Esophagus squamous epithelium (tissue), 5 donors: ENCODE results near the gene FAAP100. TPM values are rescaled to one million over a fixed set of nuclear protein-coding genes. Genes with fewer than 3 reads are reported as not detected.

ENCODE experiments used
- DNase-seq: peaks from one replicate; lab custom pipeline; 2025; lab: John Stamatoyannopoulos, UW
- H3K27ac ChIP-seq, 4 donors: fragments of 200-600 bp; sonication (generic); one replicate each; pipeline ENCODE4 v1.5.1; 2016 to 2019; ENCODE audit warnings: mild to moderate bottlenecking in 1 of 4
- H3K27me3 ChIP-seq, 4 donors: fragments of 200-600 bp; sonication (generic); 1 replicate in 3 of 4; 2 replicates in 1 of 4; pipeline versions ENCODE4 v1.5.1 to v1.6.0; 2017 to 2021; ENCODE audit warnings: antibody characterized with exemption in 1 of 4
- H3K36me3 ChIP-seq, 3 donors: fragments of 200-600 bp; sonication (generic); one replicate each; pipeline ENCODE4 v1.5.1; 2016 to 2019
- H3K4me1 ChIP-seq, 3 donors: fragments of 200-600 bp; sonication (generic); one replicate each; pipeline ENCODE4 v1.5.1; 2017 to 2019
- H3K4me3 ChIP-seq, 4 donors: fragments of 200-600 bp; sonication (generic); 1 replicate in 3 of 4; 2 replicates in 1 of 4; pipeline ENCODE4 v1.5.1; 2016 to 2019; ENCODE audit warnings: mild to moderate bottlenecking in 2 of 4, moderate library complexity in 1 of 4
- H3K9me3 ChIP-seq, 3 donors: fragments of 200-600 bp; sonication (generic); one replicate each; pipeline ENCODE4 v1.5.1; 2016 to 2019
- POLR2A ChIP-seq, 4 donors: fragments of 450-650 bp; IDR thresholded peaks; one replicate each; pipeline ENCODE4 v1.6.1; 2017; ENCODE audit warnings: antibody characterized with exemption in 4 of 4, mild to moderate bottlenecking in 4 of 4, moderate library complexity in 3 of 4
- WGBS, 2 donors: methylation state at CpG; one replicate each; pipeline ENCODE4 v1.1.5; 2018; 5-methylcytosine and 5-hydroxymethylcytosine counted together
- intact Hi-C: fragments of 100-400 bp; cut with DNase I; formaldehyde crosslinking; loops from one replicate; pipeline ENCODE4 v1.15.0; 2022
- total RNA-seq, 4 donors: library from RNA; depleted of rRNA; stranded (reverse); fragments of >200 nt; gene quantifications; one replicate each; pipeline ENCODE4 v1.1.0, GENCODE V29; 2016
- TF ChIP-seq, protein P1 (sequence below), 6 experiments: fragments of 450-650 bp in 4 of 6; fragments of 200-600 bp in 2 of 6; sonication (generic) in 2 of 6; IDR thresholded peaks; one replicate each; pipeline ENCODE4 v1.5.1; 2016 to 2019; ENCODE audit warnings: antibody characterized with exemption in 6 of 6, mild to moderate bottlenecking in 4 of 6, moderate library complexity in 4 of 6
- donor health status: DM: yes; HTN: yes; CAD: no.

Gene FAAP100
- total RNA-seq, 4 donors from 2014 or later: 17.3 to 32.2 (median 26.1) TPM

DNA sequence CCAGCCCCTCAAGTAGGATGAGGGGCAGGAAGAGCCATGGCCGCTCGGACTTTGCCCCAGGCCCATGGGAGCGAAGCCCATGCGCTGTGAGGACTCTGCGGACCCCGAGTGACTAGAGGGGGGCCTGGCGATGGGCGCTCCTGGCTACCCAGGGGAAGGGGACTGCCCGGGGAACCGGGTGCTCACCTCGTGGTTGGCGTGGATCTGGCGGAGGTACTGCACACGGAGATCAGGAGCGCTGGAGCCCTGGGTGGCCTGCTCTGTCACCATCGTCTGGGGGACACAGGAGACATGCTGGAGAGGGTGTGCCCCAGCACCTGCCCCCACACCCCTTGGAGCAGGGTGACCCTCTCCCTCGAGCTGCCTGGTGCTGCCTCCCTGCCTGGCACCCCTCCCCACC lies 11.0 kb downstream of the FAAP100 start:
- no peak for TF ChIP-seq POLR2A (IDR thresholded peaks at IDR 0.05)
- TF ChIP-seq, protein P1, sequence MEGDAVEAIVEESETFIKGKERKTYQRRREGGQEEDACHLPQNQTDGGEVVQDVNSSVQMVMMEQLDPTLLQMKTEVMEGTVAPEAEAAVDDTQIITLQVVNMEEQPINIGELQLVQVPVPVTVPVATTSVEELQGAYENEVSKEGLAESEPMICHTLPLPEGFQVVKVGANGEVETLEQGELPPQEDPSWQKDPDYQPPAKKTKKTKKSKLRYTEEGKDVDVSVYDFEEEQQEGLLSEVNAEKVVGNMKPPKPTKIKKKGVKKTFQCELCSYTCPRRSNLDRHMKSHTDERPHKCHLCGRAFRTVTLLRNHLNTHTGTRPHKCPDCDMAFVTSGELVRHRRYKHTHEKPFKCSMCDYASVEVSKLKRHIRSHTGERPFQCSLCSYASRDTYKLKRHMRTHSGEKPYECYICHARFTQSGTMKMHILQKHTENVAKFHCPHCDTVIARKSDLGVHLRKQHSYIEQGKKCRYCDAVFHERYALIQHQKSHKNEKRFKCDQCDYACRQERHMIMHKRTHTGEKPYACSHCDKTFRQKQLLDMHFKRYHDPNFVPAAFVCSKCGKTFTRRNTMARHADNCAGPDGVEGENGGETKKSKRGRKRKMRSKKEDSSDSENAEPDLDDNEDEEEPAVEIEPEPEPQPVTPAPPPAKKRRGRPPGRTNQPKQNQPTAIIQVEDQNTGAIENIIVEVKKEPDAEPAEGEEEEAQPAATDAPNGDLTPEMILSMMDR (IDR thresholded peaks at IDR 0.05): no peak
- Histone ChIP-seq H3K36me3 (peaks cover 8 to 81% (median 17%) of the 10 kb centered on the region in 3 donors), H3K27ac (no peak overlapping the region), H3K9me3 (no peaks in the 10 kb centered on the region), H3K4me1 (peaks cover 6 to 16% (median 14%) of the 10 kb centered on the region in 3 donors), H3K4me3 (no peak overlapping the region), H3K27me3 (peaks cover 3 to 22% (median 8%) of the 10 kb centered on the region in 4 donors)
- no peak for DNase-seq
- intact Hi-C loops: no loop called here
- WGBS, 2 donors: 60 to 92% methylated on average over 1 to 9 of the region's 17 CpGs

DNA sequence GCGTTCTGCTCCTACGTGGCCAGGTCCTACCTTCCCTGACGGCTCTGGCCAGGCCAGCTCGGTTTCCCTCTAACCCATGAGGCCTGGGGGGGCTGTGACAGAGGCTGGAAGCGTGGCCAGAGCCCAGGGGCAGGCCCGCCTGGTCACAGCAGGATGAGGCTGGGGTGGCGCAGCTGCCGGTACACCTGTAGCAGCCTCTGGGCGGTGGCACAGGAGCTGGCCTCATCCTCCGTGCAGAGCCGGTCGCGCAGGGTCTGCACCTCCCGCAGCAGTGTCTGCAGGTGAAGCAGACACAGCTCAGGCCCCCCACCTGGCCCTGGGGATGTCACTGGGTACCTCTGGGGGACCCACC lies 11.5 kb downstream of the FAAP100 start:
- Histone ChIP-seq H3K27ac (no peak overlapping the region), H3K9me3 (no peaks in the 10 kb centered on the region), H3K36me3 (peaks cover 8 to 77% (median 12%) of the 10 kb centered on the region in 3 donors), H3K4me1 (peaks cover 6 to 17% (median 15%) of the 10 kb centered on the region in 3 donors), H3K4me3 (no peak overlapping the region), H3K27me3 (peaks cover 5 to 27% (median 10%) of the 10 kb centered on the region in 4 donors)
- intact Hi-C loops: no loop called here
- DNase-seq: no peak
- TF ChIP-seq, protein P1 (IDR thresholded peaks at IDR 0.05): no peak
- TF ChIP-seq POLR2A (IDR thresholded peaks at IDR 0.05): no peak
- no CpG with 5 or more reads among the region's 14 CpGs for WGBS, 2 donors

DNA sequence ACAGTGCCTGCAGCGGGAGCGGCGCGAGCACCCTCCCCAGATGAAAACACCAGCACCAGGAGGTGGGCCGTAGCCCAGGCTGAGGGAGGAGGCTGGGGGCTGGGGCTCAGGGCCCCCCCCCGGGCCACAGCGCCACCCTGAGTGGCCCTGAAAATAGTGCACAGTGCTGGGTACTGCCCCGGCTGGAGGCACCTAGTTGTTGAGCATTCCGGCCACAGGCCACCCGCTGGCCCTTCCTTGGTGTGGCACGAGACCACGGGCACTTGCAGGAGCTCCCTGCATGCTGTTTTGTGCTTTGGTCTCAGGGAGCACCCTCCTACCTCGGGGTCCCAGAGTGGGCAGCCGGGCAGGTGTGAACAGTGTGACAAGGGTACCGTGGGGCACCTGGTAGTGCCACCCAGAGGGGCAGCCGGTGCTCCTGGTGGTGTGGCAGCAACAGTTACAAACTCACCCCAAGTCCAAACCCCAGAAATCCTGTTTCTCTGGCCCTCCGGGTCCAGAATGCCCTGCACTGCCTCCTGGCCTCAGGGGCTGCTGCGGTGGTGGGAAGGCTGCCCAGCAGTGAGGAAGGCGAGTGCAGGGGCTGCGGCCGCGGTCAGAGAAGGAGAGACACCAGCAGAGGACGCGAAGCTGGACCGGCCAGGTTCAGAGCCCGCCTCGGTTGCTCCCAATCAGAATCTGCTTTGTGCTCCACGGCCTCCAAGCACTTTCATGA lies 12.0 kb downstream of the FAAP100 start:
- peaks cover 6 to 17% (median 15%) of the 10 kb centered on the region in 3 donors for H3K4me1 ChIP-seq
- WGBS, 2 donors: 93 to 98% methylated on average over 13 to 15 of the region's 28 CpGs
- H3K36me3 ChIP-seq: peaks cover 3 to 71% (median 9%) of the 10 kb centered on the region in 3 donors
- no peak for TF ChIP-seq POLR2A (IDR thresholded peaks at IDR 0.05)
- TF ChIP-seq, protein P1 (IDR thresholded peaks at IDR 0.05): no peak
- H3K9me3 ChIP-seq: no peaks in the 10 kb centered on the region
- no peak overlapping the region for H3K4me3 ChIP-seq
- intact Hi-C loops: no loop called here
- H3K27ac ChIP-seq: no peak overlapping the region
- peaks cover 5 to 32% (median 10%) of the 10 kb centered on the region in 4 donors for H3K27me3 ChIP-seq
- DNase-seq: no peak

DNA sequence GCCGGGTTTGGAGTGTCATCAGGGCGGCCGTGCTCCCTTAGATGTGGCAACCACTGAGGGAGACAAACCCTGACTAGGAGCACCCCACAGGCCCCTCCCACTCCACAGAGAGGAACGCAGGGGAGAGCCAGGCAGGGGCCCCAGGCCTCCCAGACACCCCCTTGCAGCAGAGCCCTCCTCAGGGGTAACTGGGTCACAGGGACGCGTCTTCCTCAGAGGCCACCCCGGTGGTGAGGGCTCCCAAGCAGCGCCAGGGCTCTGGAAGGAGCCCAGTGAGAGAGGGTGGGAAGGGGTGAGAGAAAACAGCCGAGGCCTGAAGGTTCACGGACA lies 12.6 kb downstream of the FAAP100 start:
- Histone ChIP-seq H3K9me3 (no peaks in the 10 kb centered on the region), H3K36me3 (peaks cover 3 to 66% (median 9%) of the 10 kb centered on the region in 3 donors), H3K27me3 (peaks cover 5 to 38% (median 10%) of the 10 kb centered on the region in 4 donors), H3K4me1 (peaks cover 6 to 17% (median 15%) of the 10 kb centered on the region in 3 donors), H3K4me3 (no peak overlapping the region), H3K27ac (no peak overlapping the region)
- TF ChIP-seq, protein P1 (IDR thresholded peaks at IDR 0.05): no peak
- TF ChIP-seq POLR2A (IDR thresholded peaks at IDR 0.05): no peak
- DNase-seq: no peak
- 84 to 87% methylated on average over 4 to 5 of the region's 10 CpGs for WGBS, 2 donors
- intact Hi-C loops: no loop called here
